MM.1S (cell line): ENCODE results near the gene IVD.

ENCODE experiments used
- CTCF ChIP-seq: fragments of 300-600 bp; sonication (generic); IDR thresholded peaks from 2 replicates; pipeline ENCODE4 v1.5.1; 2016; ENCODE audit warnings: antibody characterized with exemption, low read length, mixed read lengths
- EZH2phosphoT487 ChIP-seq: fragments of 300-600 bp; sonication (generic); IDR thresholded peaks from 2 replicates; pipeline ENCODE4 v1.6.1; 2018; ENCODE audit warnings: antibody characterized with exemption, low read length

- TF ChIP-seq CTCF: no peak
- no peak for TF ChIP-seq EZH2phosphoT487
Measured at GRCh38 chr15:40405501-40406381, at the start of gene IVD.
